HG03575 (cell line): Measurements from ENCODE around the gene PANK4.

Source experiments
- ATAC-seq: cut with Tn5 transposase; IDR thresholded peaks from one replicate; pipeline ENCODE4 v1.9.1; 2021; ENCODE audit not compliant: unreplicated experiment, insufficient number of reproducible peaks, low FRiP score; ENCODE audit errors: extremely low read depth

The PANK4 gene

DNA sequence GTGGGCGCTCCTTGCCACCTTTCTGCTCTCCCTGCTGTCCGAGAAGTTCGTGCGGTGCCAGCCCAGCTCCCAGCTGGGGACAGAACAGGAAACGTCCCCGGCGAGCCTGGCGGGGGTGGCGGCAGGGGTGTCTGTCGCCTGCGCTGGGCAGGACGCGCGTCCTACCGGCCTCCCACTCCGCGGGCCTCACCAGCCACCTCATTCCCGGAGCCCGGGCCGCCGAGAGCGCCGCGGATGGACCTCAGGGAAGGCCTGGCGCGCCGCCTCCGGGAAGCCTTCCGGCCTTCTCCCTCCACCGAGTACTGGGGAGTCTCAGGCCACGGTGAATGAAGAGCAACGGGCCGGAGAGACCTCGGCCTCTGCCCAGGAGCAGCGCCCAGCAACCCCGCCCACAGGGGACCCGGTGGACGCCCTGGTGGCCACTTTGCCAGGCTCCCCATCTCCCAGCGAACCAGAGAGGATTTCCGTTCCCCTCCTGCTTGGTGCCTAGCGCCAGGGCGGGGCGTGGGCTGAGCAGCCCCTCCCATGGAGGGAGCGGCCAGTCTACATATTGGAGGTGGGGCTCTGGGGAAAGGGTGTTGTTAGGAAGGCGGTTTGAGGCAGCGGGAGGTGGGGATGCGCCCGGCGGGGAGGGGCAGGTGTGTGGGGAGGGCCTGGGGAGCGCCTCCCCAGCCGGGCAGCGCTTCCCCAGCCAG is 20.3 kb upstream of the PANK4 start:
- no peak for ATAC-seq

GRCh38 chr1:2545754-2546514 is 19.5 kb upstream of the PANK4 start:
- ATAC-seq: no peak

DNA sequence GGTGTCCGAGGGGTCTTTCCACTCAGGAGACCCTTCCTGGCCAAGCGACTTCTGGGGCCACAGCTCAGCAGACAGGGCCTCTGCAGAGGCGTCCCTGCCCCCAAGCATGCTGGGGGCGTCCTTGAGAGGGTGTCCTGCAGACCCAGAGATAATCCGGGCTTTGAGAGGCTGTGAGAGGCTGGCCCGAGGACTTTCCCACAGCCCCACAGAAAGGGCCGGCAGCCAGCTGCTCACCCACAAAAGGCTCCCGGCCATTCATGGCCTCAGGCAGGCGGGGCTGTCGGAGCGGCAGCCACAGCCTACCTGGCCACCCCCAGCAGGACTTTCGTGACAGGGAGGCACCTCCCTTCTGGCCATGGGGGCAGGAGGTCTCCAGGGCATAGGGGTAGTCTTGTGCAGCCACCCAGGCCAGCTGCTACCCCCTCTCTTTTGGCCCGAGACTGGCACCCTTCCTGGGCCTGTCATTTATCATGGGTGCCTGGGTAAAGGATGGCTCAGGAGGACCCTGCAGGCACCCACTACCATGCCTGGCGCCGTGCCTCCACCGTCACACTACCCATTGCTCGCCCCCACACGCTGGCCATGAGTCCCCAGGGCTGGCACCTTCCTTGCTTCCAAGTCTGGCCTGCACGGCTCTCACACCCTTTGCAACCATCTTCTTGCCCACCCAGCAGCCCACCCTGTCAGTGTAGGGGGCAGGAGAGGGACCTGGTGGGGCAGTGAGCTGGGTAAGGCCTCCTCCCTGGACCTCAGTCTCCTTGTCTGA is 18.7 kb upstream of the PANK4 start:
- no peak for ATAC-seq

GRCh38 chr1:2544093-2544874 is 17.9 kb upstream of the PANK4 start:
- ATAC-seq: no peak

- ATAC-seq: no peak
These were observed 17.2 kb upstream of the PANK4 start for GRCh38 chr1:2543543-2544092.

GRCh38 chr1:2542246-2542915 is 16.0 kb upstream of the PANK4 start:
- ATAC-seq: no peak

GRCh38 chr1:2541619-2542245 is 15.3 kb upstream of the PANK4 start:
- ATAC-seq: no peak

DNA sequence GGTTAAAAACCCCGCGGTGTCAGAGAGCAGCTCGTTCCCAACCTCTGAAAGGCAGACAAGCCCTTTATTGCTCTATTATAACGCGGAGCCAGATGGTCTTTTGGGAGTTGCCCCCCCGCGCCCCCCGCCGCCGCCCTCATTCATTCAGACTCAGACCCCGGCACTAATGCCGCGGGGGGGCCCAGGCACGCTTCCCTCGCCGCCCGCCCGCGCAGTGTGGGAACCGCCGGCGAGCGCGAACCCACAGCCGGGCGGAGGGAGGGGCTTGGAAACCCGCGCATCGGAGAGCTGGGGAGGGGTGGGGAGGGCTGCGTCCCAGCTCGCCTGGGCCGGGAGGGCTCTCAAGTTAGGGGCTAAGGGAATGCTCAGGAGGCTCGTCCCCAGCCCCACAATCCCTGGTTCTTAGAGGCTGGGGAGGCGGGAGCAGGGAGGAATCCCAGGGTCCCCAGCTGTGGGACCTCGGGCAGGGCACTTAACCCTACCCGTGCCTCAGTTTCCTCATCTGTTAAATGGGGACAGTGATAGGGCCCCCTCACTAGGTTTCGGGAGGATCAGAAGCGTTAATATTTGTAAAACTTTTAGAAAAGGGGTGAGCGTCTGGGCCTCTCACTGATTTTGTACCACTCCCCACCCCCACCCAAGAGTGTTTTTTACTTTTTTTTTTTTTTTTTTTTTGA is 14.6 kb upstream of the PANK4 start:
- no peak for ATAC-seq

DNA sequence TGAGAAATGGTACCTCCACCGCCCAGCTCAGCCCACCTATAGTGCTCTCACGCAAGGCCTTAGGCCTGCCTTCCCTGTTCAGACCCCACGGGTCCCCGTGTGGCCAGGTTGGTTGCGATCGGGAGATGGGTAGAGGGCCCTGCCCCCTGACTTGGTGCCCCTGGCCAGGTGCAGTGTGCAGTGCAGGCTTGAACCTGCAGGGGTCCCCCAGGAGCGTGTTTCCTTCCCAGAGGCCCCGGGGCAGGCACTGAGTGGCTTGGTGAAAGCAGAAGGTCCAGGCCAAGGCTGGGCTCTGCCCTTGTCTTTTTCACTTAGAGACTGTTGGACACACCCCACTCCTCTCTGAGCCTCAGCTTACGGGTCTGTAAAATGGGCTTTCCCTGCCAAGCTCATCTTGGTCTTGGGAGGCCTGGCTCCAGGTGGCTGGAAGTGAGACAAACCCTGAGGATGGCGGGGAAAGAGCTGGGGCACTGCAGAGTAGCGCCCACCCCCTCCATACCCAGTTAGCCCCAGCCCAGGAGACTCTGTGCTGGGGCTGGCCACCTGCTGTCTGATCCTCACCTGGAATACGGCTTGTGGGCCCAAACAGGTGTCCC is 13.0 kb upstream of the PANK4 start:
- no peak for ATAC-seq

GRCh38 chr1:2538872-2539271 is 12.5 kb upstream of the PANK4 start:
- no peak for ATAC-seq

GRCh38 chr1:2538376-2538775 is 12.0 kb upstream of the PANK4 start:
- ATAC-seq: no peak

GRCh38 chr1:2537784-2538115 is 11.4 kb upstream of the PANK4 start:
- no peak for ATAC-seq

GRCh38 chr1:2535981-2536380 is 9.6 kb upstream of the PANK4 start:
- no peak for ATAC-seq

- no peak for ATAC-seq
These were observed 9.1 kb upstream of the PANK4 start for GRCh38 chr1:2535455-2535854.

DNA sequence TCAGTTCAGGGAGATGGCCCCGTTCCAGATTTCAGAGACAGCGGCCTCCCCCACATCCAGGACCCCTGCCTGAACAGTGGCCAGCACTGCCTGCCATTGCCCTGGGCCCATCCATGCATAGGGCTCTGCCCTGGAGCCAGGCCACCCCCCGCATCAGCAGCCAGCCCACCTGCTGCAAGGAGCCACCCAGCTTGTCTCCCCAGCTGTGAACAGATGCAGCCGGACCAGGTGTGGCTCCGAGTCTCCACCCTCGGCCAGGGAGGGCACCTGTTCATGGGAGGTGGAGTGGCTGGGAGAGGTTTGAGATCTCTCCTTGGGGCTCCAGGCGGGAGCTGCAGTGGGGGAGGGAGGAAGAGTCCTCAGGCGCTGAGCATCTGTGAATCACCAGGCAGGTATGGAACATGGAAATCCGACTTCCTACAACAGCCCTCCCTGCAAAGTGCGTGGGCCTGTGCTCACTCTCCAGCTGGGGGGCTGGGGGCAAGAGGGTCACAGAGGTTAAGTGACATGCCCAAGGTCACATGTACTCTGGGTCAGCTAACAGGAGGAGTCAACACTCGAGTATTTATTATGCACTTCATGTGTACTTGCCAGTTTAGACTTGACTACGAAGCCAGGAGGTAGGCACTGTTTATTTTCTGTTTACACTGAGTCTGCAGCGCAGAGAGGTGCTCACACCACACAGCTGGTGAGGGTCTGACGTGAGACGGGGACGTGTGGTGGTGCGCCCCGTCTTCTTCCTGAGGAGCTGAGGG is 8.5 kb upstream of the PANK4 start:
- ATAC-seq: no peak

GRCh38 chr1:2534315-2534686 is 7.9 kb upstream of the PANK4 start:
- ATAC-seq: no peak

- ATAC-seq: no peak
These were observed 7.0 kb upstream of the PANK4 start for GRCh38 chr1:2533365-2533764.
